ENCODE data around the gene KIF20A. TPM values are rescaled to one million over a fixed set of nuclear protein-coding genes. Genes with fewer than 3 reads are reported as not detected.

KIF20A gene
- total RNA-seq, 1 experiment from 2014 or later: 74.2 TPM

GRCh38 chr5:138216799-138217198 is 37.9 kb downstream of the KIF20A start:
- Histone ChIP-seq H3K9ac (ENCODE audit: low read length) (no peak overlapping the region), H3K27me3 (ENCODE audit: insufficient read depth, low read length) (no peaks in the 10 kb centered on the region), H3K4me2 (ENCODE audit: low read length) (no peak overlapping the region), H3K9me3 (ENCODE audit: control insufficient read depth in 1 of 2, insufficient read depth in 1 of 2, low read depth in 1 of 2, low read length in 2 of 2) (no peaks in the 10 kb centered on the region), H3K79me2 (ENCODE audit: insufficient read depth, low read length) (peaks cover 14% of the 10 kb centered on the region), H2AFZ (ENCODE audit: low read depth, low read length, poor library complexity, severe bottlenecking) (no peak overlapping the region), H3K4me1 (ENCODE audit: control insufficient read depth in 1 of 2, insufficient read depth in 2 of 2, low read length in 2 of 2) (peaks cover 0 to 13% of the 10 kb centered on the region in 2 experiments; a peak in 2 of 4 replicates), H3K27ac (ENCODE audit: low read depth, low read length) (no peak overlapping the region), H3K36me3 (ENCODE audit: control insufficient read depth in 1 of 2, insufficient read depth in 2 of 2, low read length in 2 of 2) (no peaks in the 10 kb centered on the region), H3K4me3 (replicated peaks in 1 of 2; ENCODE audit: low read depth in 1 of 2, low read length in 2 of 2) (no peak overlapping the region), H4K20me1 (ENCODE audit: insufficient read depth) (no peaks in the 10 kb centered on the region), H3K9me2 (ENCODE audit: insufficient read depth) (no peaks in the 10 kb centered on the region)
- intact Hi-C loops (cut with micrococcal nuclease): no loop called here
- ChIA-PET POLR2A (no interaction called here), CTCF (no interaction called here), RAD21 (ENCODE audit: low non-redundant PET in 1 of 2, low total read pairs in 2 of 2, uncharacterized antibody in 2 of 2, unreplicated experiment in 2 of 2) (no interaction called here)
- ATAC-seq (no peak), DNase-seq (ENCODE audit: low read depth, low spot score) (no peak)
- BruUV-seq (replicated peaks): no TSS peak
- TF ChIP-seq JUND (IDR thresholded peaks at IDR 0.05) (no peak), ZFX (IDR thresholded peaks at IDR 0.05) (no peak)

- no peaks in the 10 kb centered on the region for H3K27me3 ChIP-seq (ENCODE audit: insufficient read depth, low read length)
- H3K9ac ChIP-seq (ENCODE audit: low read length): no peak overlapping the region
- H4K20me1 ChIP-seq (ENCODE audit: insufficient read depth): no peaks in the 10 kb centered on the region
- H3K4me3 ChIP-seq (replicated peaks in 1 of 2; ENCODE audit: low read depth in 1 of 2, low read length in 2 of 2): no peak overlapping the region
- no peaks in the 10 kb centered on the region for H3K79me2 ChIP-seq (ENCODE audit: insufficient read depth, low read length)
- POLR2A ChIA-PET: no interaction called here
- no peaks in the 10 kb centered on the region for H3K9me2 ChIP-seq (ENCODE audit: insufficient read depth)
- no peak overlapping the region for H2AFZ ChIP-seq (ENCODE audit: low read depth, low read length, poor library complexity, severe bottlenecking)
- no peak for DNase-seq (ENCODE audit: low read depth, low spot score)
- peaks cover 0 to 4% of the 10 kb centered on the region in 2 experiments; a peak in 2 of 4 replicates for H3K4me1 ChIP-seq (ENCODE audit: control insufficient read depth in 1 of 2, insufficient read depth in 2 of 2, low read length in 2 of 2)
- RAD21 ChIA-PET (ENCODE audit: low non-redundant PET in 1 of 2, low total read pairs in 2 of 2, uncharacterized antibody in 2 of 2, unreplicated experiment in 2 of 2): no interaction called here
- H3K27ac ChIP-seq (ENCODE audit: low read depth, low read length): no peak overlapping the region
- no peaks in the 10 kb centered on the region for H3K36me3 ChIP-seq (ENCODE audit: control insufficient read depth in 1 of 2, insufficient read depth in 2 of 2, low read length in 2 of 2)
- BruUV-seq (replicated peaks): no TSS peak
- ATAC-seq: no peak
- CTCF ChIA-PET: interaction anchor here (0.8 to 3.6 kb wide), 6 partner anchors 10 to 280 kb away, joined by 3 to 21 read pairs (median 4); partner anchors contain the start of genes CDC23 and KDM3B
- no peak overlapping the region for H3K4me2 ChIP-seq (ENCODE audit: low read length)
- H3K9me3 ChIP-seq (ENCODE audit: control insufficient read depth in 1 of 2, insufficient read depth in 1 of 2, low read depth in 1 of 2, low read length in 2 of 2): peaks cover 5 to 8% of the 10 kb centered on the region in 2 experiments; a peak in 3 of 4 replicates
- intact Hi-C loops (cut with micrococcal nuclease): loop anchor here (1.0 kb wide), 1 partner anchor 60 kb away; no protein-coding TSS in a partner anchor
- TF ChIP-seq EZH2phosphoT487 (IDR thresholded peaks at IDR 0.05; ENCODE audit: borderline replicate concordance) (no peak), ELF1 (IDR thresholded peaks at IDR 0.05; ENCODE audit: borderline replicate concordance, low read depth) (no peak), SRF (IDR thresholded peaks at IDR 0.05; ENCODE audit: low read depth) (no peak), POLR2A (IDR thresholded peaks at IDR 0.05; ENCODE audit: borderline replicate concordance, extremely low read depth, insufficient read depth, insufficient read length) (no peak), YY1 (IDR thresholded peaks at IDR 0.05; ENCODE audit: extremely low read depth, insufficient replicate concordance, low read depth, low read length) (no peak), FOSL1 (IDR thresholded peaks at IDR 0.05; ENCODE audit: low read depth) (no peak), RAD21 (IDR thresholded peaks at IDR 0.05; ENCODE audit: low read depth) (no peak), CEBPB (IDR thresholded peaks at IDR 0.05; ENCODE audit: low read depth) (no peak), SP1 (IDR thresholded peaks at IDR 0.05; ENCODE audit: low read depth) (no peak), EZH2 (IDR thresholded peaks at IDR 0.05) (no peak), ZBTB33 (IDR thresholded peaks at IDR 0.05; ENCODE audit: extremely low read depth, insufficient replicate concordance, low read length) (no peak), SIN3A (IDR thresholded peaks at IDR 0.05; ENCODE audit: low read depth) (no peak), POLR2AphosphoS5 (IDR thresholded peaks at IDR 0.05; ENCODE audit: low read depth, low read length) (no peak), MAX (IDR thresholded peaks at IDR 0.05) (no peak), TCF7L2 (IDR thresholded peaks at IDR 0.05; ENCODE audit: borderline replicate concordance, extremely low read depth, insufficient read depth, insufficient read length) (no peak), CTCF (IDR thresholded peaks at IDR 0.05 in 2 of 3, conservative IDR thresholded peaks at IDR 0.05 in 1 of 3; ENCODE audit: borderline replicate concordance in 1 of 3, insufficient read depth in 1 of 3, low read depth in 2 of 3, low read length in 2 of 3) (no peak), EGR1 (IDR thresholded peaks at IDR 0.05; ENCODE audit: low read depth) (no peak), ZFX (IDR thresholded peaks at IDR 0.05) (no peak), JUND (IDR thresholded peaks at IDR 0.05) (no peak)
Observed at GRCh38 chr5:138223532-138223931, 44.6 kb downstream of the KIF20A start.

Data from HCT116 (cell line).